PC-9 (cell line): ENCODE results near the gene QRFPR. TPM values are rescaled to one million over a fixed set of nuclear protein-coding genes. Genes with fewer than 3 reads are reported as not detected.

Experiments used
- BruUV-seq: library from RNA; stranded (reverse); fragments of 400-500 nt; replicated peaks from 2 replicates; lab custom pipeline; 2021; lab: Mats Ljungman, UMichigan
- CTCF ChIA-PET: fragments of 300-600 bp; sonication (Branson Sonifier 250); formaldehyde crosslinking; loops from one replicate; lab custom pipeline; 2022; ENCODE audit warnings: antibody characterized with exemption; lab: Charles Lee
- POLR2A ChIA-PET: fragments of 300-600 bp; sonication (Branson Sonifier 250); formaldehyde crosslinking; loops from one replicate; lab custom pipeline; 2022; ENCODE audit warnings: antibody characterized with exemption; ENCODE audit not compliant: unreplicated experiment; lab: Charles Lee
- DNase-seq, 2 experiments: peaks; one replicate each; pipeline versions ENCODE4 v3.0.0 to v3.0.0-alpha.2; 2015 to 2022; ENCODE audit warnings: mixed read lengths in 1 of 2
- H2AFZ ChIP-seq: fragments of 200-600 bp; sonication (generic); 2 replicates; pipeline ENCODE4 v1.8.1; 2017; ENCODE audit warnings: antibody characterized with exemption
- H3F3A ChIP-seq: fragments of 200-600 bp; sonication (generic); 2 replicates; pipeline ENCODE4 v1.8.1; 2017; ENCODE audit warnings: antibody characterized with exemption, mild to moderate bottlenecking, low read depth; ENCODE audit not compliant: insufficient read depth
- H3K27ac ChIP-seq: fragments of 200-600 bp; sonication (generic); 2 replicates; pipeline ENCODE4 v1.6.1; 2016; ENCODE audit warnings: mixed run types
- H3K27me3 ChIP-seq: fragments of 200-600 bp; sonication (generic); 2 replicates; pipeline ENCODE4 v1.6.1; 2016; ENCODE audit warnings: low read depth, mixed run types; ENCODE audit not compliant: insufficient read depth
- H3K36me3 ChIP-seq: fragments of 200-600 bp; sonication (generic); 2 replicates; pipeline ENCODE4 v1.6.1; 2016; ENCODE audit warnings: low read depth, mixed run types
- H3K4me1 ChIP-seq: fragments of 200-600 bp; sonication (generic); replicated peaks from 2 replicates; pipeline ENCODE4 v1.6.1; 2016; ENCODE audit warnings: mixed run types; ENCODE audit not compliant: insufficient read depth
- H3K4me2 ChIP-seq: fragments of 200-600 bp; sonication (generic); 2 replicates; pipeline ENCODE4 v1.6.1; 2017; ENCODE audit warnings: mixed run types
- H3K4me3 ChIP-seq: fragments of 200-600 bp; sonication (generic); 2 replicates; pipeline ENCODE4 v1.6.1; 2016; ENCODE audit warnings: mixed run types
- H3K79me2 ChIP-seq: fragments of 200-600 bp; sonication (generic); 2 replicates; pipeline ENCODE4 v1.6.1; 2017; ENCODE audit warnings: low read depth, mixed run types
- H3K9me2 ChIP-seq: fragments of 200-600 bp; sonication (generic); 2 replicates; pipeline ENCODE4 v1.8.1; 2017; ENCODE audit warnings: mild to moderate bottlenecking; ENCODE audit not compliant: insufficient read depth
- H3K9me3 ChIP-seq: fragments of 200-600 bp; sonication (generic); 2 replicates; pipeline ENCODE4 v1.8.1; 2016; ENCODE audit warnings: low read depth; ENCODE audit not compliant: insufficient read depth
- H4K20me1 ChIP-seq: fragments of 200-600 bp; sonication (generic); 2 replicates; pipeline ENCODE4 v1.8.1; 2017; ENCODE audit not compliant: insufficient read depth
- EZH2 ChIP-seq: fragments of 200-600 bp; sonication (generic); IDR thresholded peaks from 2 replicates; pipeline ENCODE4 v1.8.0; 2017; ENCODE audit warnings: antibody characterized with exemption, low read depth
- intact Hi-C: fragments of 100-400 bp; cut with micrococcal nuclease; formaldehyde crosslinking; loops from one replicate; pipeline ENCODE4 v1.10.0; 2022; ENCODE audit not compliant: unreplicated experiment
- total RNA-seq: library from RNA; stranded (reverse); gene quantifications from 2 replicates; pipeline ENCODE4 v1.2.3, GENCODE V29; 2021
- TF ChIP-seq, protein P1 (sequence below): fragments of 200-600 bp; sonication (generic); conservative IDR thresholded peaks from 2 replicates; pipeline ENCODE4 v1.6.1; 2017; ENCODE audit warnings: mixed run types, antibody characterized with exemption, mild to moderate bottlenecking, moderate library complexity

The QRFPR gene
- total RNA-seq, 1 experiment from 2014 or later = 0.28 TPM

DNA sequence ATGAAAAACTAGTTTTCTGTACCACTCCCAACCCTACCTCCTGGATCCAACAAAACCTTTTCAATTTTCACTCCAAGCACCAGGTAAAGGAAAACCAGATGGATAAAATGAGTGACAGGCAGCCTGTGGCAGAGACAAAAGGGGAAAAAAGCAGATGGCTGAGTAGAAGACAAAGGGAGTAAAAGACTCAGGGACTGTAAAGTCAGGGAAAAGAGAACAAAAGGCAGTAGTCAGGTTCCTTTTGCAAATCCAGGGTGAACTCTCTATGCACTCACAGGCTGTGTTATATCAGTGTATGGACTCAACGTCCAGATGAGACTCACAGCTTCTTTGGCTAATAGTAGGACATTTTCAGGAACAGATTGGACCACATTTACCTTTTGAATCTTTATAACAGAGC lies 54.2 kb downstream of the QRFPR start:
- CTCF ChIA-PET = no interaction called here
- Histone ChIP-seq H4K20me1 (no peaks in the 10 kb centered on the region), H3K36me3 (no peaks in the 10 kb centered on the region), H3K4me1 (no peaks in the 10 kb centered on the region), H3K27me3 (0 out of 2 replicates have a peak, but pooled peaks cover 5% of the 10 kb centered on the region), H3K4me2 (no peak overlapping the region), H3K27ac (no peak overlapping the region), H3K9me2 (no peaks in the 10 kb centered on the region), H3K9me3 (no peaks in the 10 kb centered on the region), H3K4me3 (no peak overlapping the region), H3K79me2 (no peaks in the 10 kb centered on the region), H2AFZ (no peak overlapping the region), H3F3A (no peaks in the 10 kb centered on the region)
- BruUV-seq = no TSS peak
- intact Hi-C loops = no loop called here
- DNase-seq = no peak
- POLR2A ChIA-PET = no interaction called here
- TF ChIP-seq, protein P1, sequence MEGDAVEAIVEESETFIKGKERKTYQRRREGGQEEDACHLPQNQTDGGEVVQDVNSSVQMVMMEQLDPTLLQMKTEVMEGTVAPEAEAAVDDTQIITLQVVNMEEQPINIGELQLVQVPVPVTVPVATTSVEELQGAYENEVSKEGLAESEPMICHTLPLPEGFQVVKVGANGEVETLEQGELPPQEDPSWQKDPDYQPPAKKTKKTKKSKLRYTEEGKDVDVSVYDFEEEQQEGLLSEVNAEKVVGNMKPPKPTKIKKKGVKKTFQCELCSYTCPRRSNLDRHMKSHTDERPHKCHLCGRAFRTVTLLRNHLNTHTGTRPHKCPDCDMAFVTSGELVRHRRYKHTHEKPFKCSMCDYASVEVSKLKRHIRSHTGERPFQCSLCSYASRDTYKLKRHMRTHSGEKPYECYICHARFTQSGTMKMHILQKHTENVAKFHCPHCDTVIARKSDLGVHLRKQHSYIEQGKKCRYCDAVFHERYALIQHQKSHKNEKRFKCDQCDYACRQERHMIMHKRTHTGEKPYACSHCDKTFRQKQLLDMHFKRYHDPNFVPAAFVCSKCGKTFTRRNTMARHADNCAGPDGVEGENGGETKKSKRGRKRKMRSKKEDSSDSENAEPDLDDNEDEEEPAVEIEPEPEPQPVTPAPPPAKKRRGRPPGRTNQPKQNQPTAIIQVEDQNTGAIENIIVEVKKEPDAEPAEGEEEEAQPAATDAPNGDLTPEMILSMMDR = no peak

DNA sequence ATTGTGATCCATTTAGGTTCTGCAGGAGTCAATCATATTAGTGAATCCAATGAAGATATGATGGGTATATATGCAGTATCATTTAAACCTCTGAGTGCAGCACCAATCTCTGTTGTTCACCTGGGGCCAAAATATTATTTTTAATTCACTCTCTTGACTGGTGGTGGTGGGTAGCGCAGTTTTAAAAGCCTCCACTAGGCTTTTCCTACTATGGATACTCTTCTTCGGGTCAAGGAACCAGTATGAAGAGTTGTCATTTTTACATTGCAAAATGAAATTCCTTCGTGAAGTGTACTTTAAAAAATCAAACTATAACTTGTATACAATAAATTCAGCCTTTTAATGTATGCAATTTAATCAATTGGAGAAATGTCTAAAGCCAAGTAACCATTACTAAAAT lies 56.5 kb downstream of the QRFPR start:
- H3K4me2 ChIP-seq = no peak overlapping the region
- no TSS peak for BruUV-seq
- no peaks in the 10 kb centered on the region for H3F3A ChIP-seq
- H3K9me3 ChIP-seq = no peaks in the 10 kb centered on the region
- H3K4me1 ChIP-seq = no peaks in the 10 kb centered on the region
- H3K36me3 ChIP-seq = no peaks in the 10 kb centered on the region
- H4K20me1 ChIP-seq = no peaks in the 10 kb centered on the region
- ChIA-PET CTCF (no interaction called here), POLR2A (no interaction called here)
- H3K9me2 ChIP-seq = no peaks in the 10 kb centered on the region
- DNase-seq = no peak
- 0 out of 2 replicates have a peak, but pooled peaks cover 5% of the 10 kb centered on the region for H3K27me3 ChIP-seq
- no peak for TF ChIP-seq EZH2
- TF ChIP-seq, protein P1 = no peak
- H2AFZ ChIP-seq = no peak overlapping the region
- H3K79me2 ChIP-seq = no peaks in the 10 kb centered on the region
- intact Hi-C loops = no loop called here
- no peak overlapping the region for H3K4me3 ChIP-seq
- no peak overlapping the region for H3K27ac ChIP-seq

DNA sequence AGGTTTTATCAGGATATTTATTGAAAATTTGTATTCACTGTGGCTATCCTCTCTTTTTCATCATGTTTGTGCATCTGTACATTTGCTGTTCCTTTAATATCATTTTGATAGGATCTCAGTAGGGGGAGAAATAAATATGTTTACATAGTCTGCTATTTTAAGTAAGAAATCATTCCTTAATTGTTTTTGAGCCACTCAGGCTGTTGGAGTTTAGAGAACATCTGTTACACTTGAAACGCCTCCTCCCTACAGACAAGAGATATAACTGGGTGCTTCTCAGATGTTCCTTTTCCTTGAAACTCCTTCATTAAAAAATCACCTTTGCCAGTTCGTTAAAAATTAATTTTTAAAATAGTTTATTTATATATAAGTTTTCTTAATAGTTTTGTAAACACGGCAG lies 59.4 kb downstream of the QRFPR start:
- Histone ChIP-seq H3K36me3 (no peaks in the 10 kb centered on the region), H3F3A (no peaks in the 10 kb centered on the region), H3K9me2 (no peaks in the 10 kb centered on the region), H3K27me3 (0 out of 2 replicates have a peak, but pooled peaks cover 5% of the 10 kb centered on the region), H3K9me3 (no peaks in the 10 kb centered on the region), H3K4me2 (no peak overlapping the region), H3K4me1 (no peaks in the 10 kb centered on the region), H2AFZ (no peak overlapping the region), H3K27ac (no peak overlapping the region), H3K79me2 (no peaks in the 10 kb centered on the region), H4K20me1 (no peaks in the 10 kb centered on the region), H3K4me3 (no peak overlapping the region)
- TF ChIP-seq EZH2 = no peak
- TF ChIP-seq, protein P1 = no peak
- no TSS peak for BruUV-seq
- no peak for DNase-seq
- intact Hi-C loops = no loop called here
- POLR2A ChIA-PET = no interaction called here
- CTCF ChIA-PET = no interaction called here
